DMS114 treated with DMSO at 0.1 percent for 48 hours (cell line): Measurements from ENCODE around the gene ZFP36L1.
"Not testable (repeated sequence)": the region's sequence is repeated elsewhere in the genome, so short reads cannot be mapped to it uniquely, and the experiment has no call there.

Experiments
- DNase-seq: peaks from one replicate; lab custom pipeline; 2025; ENCODE audit not compliant: unreplicated experiment; lab: John Stamatoyannopoulos, UW

The ZFP36L1 gene

GRCh38 chr14:68766299-68767247, 26.3 kb downstream of the ZFP36L1 start:
- no peak for DNase-seq

- DNase-seq, result not testable (repeated sequence)
These were observed 29.0 kb downstream of the ZFP36L1 start for GRCh38 chr14:68763843-68764242.

DNA sequence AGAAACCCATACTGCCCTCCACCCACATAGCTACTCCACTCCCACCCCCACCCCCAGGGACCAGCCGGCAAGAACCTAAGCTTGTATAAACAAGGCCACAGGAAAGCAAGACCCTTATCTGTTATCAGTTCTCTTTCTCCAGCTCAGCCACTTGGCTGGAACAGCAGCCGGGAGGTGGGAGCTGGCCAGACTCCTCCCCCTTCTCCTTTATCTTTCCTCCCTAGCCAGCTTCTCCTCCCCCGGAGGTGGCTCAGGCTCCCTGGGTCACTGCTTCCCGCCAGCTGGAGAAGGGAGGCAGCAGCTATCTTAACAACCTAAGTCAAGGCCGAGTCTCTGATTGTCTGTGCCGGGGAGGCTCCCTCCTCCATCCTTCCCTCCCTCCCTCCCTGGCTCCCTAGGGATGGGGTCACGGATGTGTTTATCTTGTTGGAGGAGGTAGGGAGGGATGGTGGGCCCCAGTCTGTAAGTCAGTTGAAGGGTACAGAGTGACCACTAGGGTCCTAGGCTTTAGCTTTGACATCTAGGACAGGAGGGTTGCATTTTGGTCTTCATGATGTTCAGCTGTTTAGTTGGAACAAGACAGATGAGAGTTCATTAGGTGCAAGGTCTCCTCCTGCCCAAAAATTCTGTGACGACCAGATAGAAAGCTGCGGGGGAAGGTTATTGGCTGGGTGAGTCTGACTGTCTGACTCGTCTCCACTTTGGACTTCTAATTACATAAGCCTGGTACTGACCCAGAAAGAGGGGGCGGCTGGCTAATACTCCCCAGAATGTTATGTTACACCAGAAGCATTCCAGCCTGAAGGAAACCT, 29.7 kb downstream of the ZFP36L1 start:
- no peak for DNase-seq

DNA sequence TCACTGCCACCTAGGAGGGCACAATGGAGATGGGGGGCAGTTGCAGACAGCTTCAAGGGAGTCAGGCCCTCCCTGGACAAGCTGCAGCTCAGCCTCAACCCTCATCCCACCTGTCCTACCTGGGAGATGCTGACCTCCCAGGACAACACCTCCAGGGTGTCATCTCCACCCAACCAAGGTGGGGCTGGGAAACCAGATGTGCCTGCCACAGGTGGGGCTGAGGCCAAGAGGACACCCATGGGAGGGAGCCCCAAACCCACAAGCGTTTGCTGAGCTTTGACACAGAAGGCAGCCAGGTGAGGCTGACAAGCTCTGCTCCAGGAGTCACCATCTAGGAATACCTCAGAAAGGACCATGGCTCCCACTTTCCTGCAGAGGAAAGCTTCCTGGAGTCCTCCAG, 31.5 kb downstream of the ZFP36L1 start:
- DNase-seq, result no peak

DNA sequence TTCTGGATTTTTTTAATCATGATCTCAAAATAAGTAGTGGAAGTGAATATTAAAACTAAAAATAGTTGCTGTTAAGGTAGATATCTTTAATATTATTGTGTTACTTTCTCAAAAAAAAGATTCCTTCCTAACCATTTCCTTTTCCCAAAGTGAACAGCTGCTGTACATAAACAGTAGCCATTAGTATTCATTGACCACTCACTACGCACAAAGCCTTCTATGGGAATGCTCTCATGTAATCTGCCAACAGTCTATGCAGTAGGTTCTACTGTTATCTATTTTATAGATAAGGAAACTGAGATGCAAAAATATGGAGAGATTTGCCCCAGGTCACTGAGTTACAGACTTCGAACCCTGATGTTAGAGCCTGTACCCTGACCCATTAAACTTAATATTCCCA, 32.1 kb downstream of the ZFP36L1 start:
- no peak for DNase-seq

DNA sequence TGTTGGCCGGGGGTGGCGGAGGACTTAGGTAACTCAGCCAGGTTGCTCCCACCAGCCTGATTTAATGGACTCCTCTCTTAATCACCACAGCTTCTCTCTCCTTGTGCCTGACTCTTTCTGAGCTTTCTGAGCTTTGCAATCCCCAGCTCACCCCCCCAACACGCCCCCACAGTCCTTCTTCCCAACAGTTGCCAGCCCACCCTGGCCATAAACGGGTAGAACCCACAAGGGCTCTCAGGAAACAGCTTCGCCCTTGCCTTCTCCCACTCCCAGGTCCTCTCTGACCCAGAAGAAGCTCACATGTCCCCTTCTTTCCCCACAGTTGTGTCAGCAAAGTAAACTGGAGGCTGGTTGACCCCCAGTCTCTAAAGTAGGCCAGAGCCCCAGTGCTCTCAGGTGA, 32.9 kb downstream of the ZFP36L1 start:
- no peak for DNase-seq

- DNase-seq, result no peak
These were observed 33.8 kb downstream of the ZFP36L1 start for GRCh38 chr14:68759017-68759560.

DNA sequence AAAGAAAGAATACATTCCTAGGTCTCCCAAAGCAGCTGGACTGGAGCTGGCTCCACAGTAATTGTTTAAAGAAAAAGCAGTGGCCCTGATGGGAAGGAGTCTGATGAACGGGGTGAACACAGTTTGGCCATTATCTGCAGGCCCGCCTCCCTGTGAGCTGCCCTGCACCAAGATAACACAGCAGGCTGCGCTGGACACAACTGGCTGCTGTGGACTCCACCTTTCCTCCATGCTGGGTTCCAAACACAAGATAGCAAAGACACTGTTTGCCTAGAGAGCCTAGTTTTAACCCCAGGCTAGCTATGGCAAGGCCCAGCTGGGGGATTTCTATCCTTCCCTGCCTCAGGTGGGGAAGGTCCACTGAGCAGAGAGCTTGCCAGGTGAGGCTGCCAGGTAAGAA, 34.6 kb downstream of the ZFP36L1 start:
- DNase-seq, result no peak

DNA sequence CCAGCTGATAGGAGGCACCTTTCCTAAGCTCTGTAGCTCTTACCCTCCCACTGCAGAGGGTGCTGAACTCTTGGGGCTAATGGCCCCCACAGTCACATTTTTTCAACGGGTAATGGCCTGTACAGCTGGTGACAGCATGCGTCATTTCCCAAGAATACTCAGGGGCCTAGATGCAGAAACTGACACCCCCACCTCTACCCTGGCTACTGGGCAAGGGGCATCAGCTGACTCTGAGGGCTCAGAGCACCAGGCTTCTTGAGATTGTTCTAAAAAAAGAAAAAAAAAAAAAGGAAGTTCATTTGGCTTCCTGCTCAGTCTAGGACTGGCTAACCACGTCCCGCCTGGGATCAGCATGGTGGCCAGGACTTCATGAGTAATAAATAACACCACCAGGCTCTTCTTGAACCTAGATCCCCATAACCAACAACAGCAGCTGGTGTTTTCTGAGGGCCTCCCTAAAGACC, 35.2 kb downstream of the ZFP36L1 start:
- no peak for DNase-seq

- no peak for DNase-seq
These were observed 36.1 kb downstream of the ZFP36L1 start for GRCh38 chr14:68756734-68757133.

DNA sequence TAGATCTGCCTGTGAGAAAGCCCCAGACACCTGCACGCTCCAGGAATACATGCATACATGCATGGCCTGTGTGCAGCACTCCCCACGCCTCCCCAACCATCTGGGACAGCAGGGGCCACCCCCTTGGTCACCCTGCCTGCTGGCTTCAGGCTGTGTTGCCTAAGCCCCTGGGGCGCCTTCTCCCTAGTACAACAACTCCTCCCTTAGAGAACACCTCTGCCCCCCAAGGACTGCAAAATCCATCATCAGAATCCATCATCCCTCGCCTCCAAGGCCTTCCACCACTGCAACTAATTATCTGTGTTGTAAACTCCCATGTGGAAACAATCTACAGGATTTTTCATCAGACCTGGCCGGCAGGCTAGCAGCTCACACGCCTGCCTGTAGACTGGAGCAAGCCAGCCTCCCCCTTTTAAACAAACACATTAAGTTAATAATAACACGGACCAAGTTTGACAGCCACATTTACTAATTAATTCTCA, 36.8 kb downstream of the ZFP36L1 start:
- DNase-seq, result no peak

DNA sequence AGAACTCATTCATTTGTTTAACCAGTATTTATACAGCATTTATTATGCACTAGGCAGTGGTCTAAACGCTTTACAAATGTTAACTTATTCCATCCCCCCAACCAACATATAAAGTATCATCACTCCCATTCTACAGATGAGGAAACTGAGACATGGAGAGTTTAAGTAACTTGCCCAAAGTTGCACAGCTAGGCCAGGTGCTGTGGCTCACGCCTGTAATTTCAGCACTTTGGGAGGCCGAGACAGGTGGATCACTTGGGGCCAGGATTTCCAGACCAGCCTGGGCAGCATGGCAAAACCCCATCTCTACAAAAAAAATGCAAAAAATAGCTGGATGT, 37.9 kb downstream of the ZFP36L1 start:
- no peak for DNase-seq

GRCh38 chr14:68753690-68754089, 39.2 kb downstream of the ZFP36L1 start:
- no peak for DNase-seq

DNA sequence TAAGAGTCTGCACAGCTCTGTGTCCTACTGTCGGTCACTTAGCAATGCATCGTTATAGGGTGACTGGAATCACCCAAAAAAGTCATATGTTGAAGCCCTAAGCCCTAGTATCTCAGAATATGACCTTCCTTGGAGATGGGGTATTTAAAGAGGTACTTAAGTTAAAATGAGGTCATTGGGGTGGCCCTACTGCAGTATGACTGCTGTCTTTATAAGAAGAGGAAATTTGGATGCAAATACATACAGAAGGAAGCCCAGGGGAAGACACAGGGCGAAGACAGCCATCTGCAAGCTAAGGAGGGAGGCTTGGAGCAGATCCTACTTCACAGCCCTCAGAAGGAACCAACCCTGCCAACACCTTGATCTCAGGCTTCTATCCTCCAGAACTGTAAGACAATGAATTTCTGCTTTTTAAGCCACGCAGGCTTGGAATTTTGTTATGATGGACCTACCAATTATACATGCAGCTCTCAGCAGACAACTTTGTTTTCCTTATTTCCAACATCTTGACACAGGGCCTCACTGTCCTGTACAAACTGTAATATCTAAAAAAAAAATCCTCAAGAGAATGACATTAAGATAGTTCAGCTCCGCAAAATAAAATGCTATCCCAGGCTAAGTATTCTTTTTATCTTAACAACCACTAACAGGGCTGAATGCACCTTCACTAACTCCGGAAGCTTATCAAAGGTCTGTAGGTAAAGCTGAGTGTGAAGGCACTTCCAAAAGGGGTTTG, 40.4 kb downstream of the ZFP36L1 start:
- DNase-seq, result no peak

DNA sequence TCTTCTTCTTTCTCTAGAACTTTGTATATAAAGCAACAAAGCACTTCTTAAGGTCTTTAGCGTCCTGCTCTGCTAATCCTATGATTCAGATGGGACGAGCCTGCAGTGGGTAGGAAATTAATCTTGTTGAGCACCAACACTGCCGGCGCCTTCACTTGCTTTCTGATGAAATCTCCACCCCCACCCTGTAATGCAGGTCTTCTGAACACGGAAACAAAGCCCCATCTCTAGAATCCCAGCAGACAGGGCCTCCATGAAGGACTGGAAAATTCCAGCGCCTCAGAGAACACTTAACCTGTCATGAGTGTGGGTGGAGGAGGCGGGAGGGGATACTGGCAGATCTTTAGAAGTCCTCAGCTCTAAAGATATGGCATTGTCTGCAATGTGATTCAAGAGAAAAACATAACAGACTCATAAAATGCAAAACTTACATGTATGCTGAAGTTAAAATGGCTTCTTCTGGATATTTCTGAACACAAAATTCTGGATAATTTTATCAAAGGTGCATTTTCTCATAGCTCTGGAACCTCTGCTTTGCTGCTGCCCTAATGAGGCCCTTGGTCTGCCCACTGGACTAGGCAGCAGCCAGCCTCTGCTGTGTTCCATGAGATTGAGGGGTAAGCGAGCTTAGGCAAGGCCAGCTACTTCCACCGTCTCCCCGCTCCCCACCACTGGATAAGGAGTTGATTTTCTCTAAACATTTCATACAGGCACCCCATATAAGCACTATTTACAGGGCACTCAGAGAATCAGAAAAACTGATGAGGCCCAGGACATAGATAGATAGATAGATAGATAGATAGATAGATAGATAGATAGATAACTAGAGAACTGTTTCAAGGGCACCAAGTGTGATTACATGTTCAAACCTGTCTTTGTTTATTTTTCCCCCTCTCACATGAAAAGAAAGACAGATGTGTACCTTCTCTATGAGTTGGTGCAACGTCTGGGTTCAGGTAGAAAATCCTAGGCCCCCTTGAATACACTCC, 43.1 kb downstream of the ZFP36L1 start:
- no peak for DNase-seq

DNA sequence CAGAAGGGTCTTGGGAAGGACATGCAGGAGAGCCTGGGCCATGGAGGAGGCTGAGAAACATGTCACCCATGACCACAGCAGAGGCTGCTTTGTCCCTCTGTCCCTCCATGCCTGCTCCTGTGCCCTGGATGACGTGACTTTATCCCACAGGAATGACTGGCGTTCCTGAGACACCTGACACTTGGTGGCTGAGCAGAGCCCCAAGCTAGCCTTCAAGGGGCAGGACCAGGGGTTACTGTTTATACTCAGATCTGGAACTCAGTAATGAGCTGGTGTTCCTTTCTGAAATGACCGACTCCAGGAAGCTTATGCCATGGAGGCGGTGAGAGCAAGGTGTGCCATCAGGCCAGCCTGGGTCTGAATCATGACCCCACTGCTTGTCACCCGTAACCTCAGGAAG, 44.2 kb downstream of the ZFP36L1 start:
- no peak for DNase-seq

GRCh38 chr14:68748260-68748659, 44.6 kb downstream of the ZFP36L1 start:
- no peak for DNase-seq

GRCh38 chr14:68747393-68747792, 45.5 kb downstream of the ZFP36L1 start:
- no peak for DNase-seq

DNA sequence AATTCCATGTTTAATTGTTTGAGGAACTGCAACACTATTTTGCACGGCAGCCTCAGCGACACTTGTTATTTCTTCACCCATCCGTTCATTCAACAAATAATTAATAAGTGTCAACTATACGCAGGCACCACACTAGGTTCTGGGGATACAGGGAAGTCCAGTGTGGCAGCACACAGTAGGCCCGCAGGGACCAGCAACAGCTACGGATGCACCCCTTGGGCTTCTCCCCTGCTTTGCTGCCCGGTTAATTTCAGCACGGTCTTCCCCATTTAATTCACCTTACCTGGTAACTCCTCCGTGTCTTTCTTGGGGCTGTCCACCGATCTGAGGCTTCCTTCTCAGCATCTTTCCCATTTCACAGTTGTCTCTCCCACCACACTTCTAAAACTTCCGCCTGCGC, 48.3 kb downstream of the ZFP36L1 start:
- no peak for DNase-seq
